OCI-LY1 (cell line): ENCODE data around the gene DTNBP1.

Experiments used
- H2AFZ ChIP-seq: fragments of 200-600 bp; sonication (generic), shearing (Covaris generic); 2 replicates; pipeline ENCODE4 v1.6.0; 2014; ENCODE audit warnings: antibody characterized with exemption, mild to moderate bottlenecking, low read length
- H3F3A ChIP-seq: fragments of 200-600 bp; sonication (generic), shearing (Covaris generic); 2 replicates; pipeline ENCODE4 v1.6.0; 2014; ENCODE audit warnings: mild to moderate bottlenecking, antibody characterized with exemption, low read length, moderate library complexity; ENCODE audit not compliant: insufficient read depth
- H3K27ac ChIP-seq: fragments of 200-600 bp; sonication (generic); 2 replicates; pipeline ENCODE4 v1.5.1; 2014; ENCODE audit warnings: low read length, mixed run types, mild to moderate bottlenecking, low read depth; ENCODE audit not compliant: poor library complexity, severe bottlenecking
- H3K27me3 ChIP-seq: fragments of 200-600 bp; sonication (generic); 2 replicates; pipeline ENCODE4 v1.6.0; 2014; ENCODE audit warnings: antibody characterized with exemption, mild to moderate bottlenecking, low read length, moderate library complexity; ENCODE audit not compliant: insufficient read depth
- H3K36me3 ChIP-seq: fragments of 200-600 bp; sonication (generic); 2 replicates; pipeline ENCODE4 v1.6.1; 2014; ENCODE audit warnings: mild to moderate bottlenecking, antibody characterized with exemption, low read length, moderate library complexity, mixed read lengths; ENCODE audit not compliant: insufficient read depth
- H3K4me1 ChIP-seq: fragments of 200-600 bp; sonication (generic); 2 replicates; pipeline ENCODE4 v1.5.1; 2014; ENCODE audit warnings: mild to moderate bottlenecking, low read length, moderate library complexity; ENCODE audit not compliant: insufficient read depth, severe bottlenecking
- H3K4me2 ChIP-seq: fragments of 200-600 bp; sonication (generic), shearing (Covaris generic); 2 replicates; pipeline ENCODE4 v1.6.1; 2014; ENCODE audit warnings: low read length
- H3K4me3 ChIP-seq: fragments of 200-600 bp; sonication (generic); 2 replicates; pipeline ENCODE4 v1.5.1; 2014; ENCODE audit warnings: low read length, low read depth, mild to moderate bottlenecking, mixed read lengths; ENCODE audit not compliant: poor library complexity, severe bottlenecking
- H3K79me2 ChIP-seq: fragments of 200-600 bp; shearing (Covaris generic); 2 replicates; pipeline ENCODE4 v1.6.1; 2016; ENCODE audit warnings: mixed run types, low read length, mixed read lengths; ENCODE audit not compliant: insufficient read depth
- H3K9ac ChIP-seq: fragments of 200-600 bp; sonication (generic), shearing (Covaris generic); 2 replicates; pipeline ENCODE4 v1.6.1; 2014; ENCODE audit warnings: mild to moderate bottlenecking, low read length, mixed read lengths
- H3K9me2 ChIP-seq: fragments of 200-600 bp; sonication (generic), shearing (Covaris generic); 2 replicates; pipeline ENCODE4 v1.6.1; 2014; ENCODE audit warnings: low read depth, mild to moderate bottlenecking, low read length, mixed read lengths
- H3K9me3 ChIP-seq: fragments of 200-600 bp; shearing (Covaris generic); 2 replicates; pipeline ENCODE4 v1.6.1; 2014; ENCODE audit warnings: low read length, mixed read lengths
- H4K20me1 ChIP-seq: fragments of 200-600 bp; sonication (generic), shearing (Covaris generic); 2 replicates; pipeline ENCODE4 v1.6.0; 2016; ENCODE audit warnings: mild to moderate bottlenecking, low read length; ENCODE audit not compliant: insufficient read depth
- CTCF ChIP-seq: fragments of 200-600 bp; sonication (generic), shearing (Covaris generic); IDR thresholded peaks from 2 replicates; pipeline ENCODE4 v1.5.1; 2017; ENCODE audit warnings: mild to moderate bottlenecking, antibody characterized with exemption, low read length, moderate library complexity, mixed read lengths
- EZH2 ChIP-seq: fragments of 200-600 bp; sonication (generic), shearing (Covaris generic); IDR thresholded peaks from 2 replicates; pipeline ENCODE4 v1.8.0; 2017; ENCODE audit warnings: borderline replicate concordance, mixed run types, mild to moderate bottlenecking, antibody characterized with exemption, low read length, moderate library complexity, mixed read lengths

The DTNBP1 gene

GRCh38 chr6:15484140-15484539, 178.7 kb downstream of the DTNBP1 start:
- H4K20me1 ChIP-seq: no peaks in the 10 kb centered on the region
- no peak overlapping the region for H3K9ac ChIP-seq
- no peaks in the 10 kb centered on the region for H3K9me3 ChIP-seq
- no peak overlapping the region for H3K4me2 ChIP-seq
- H3K27me3 ChIP-seq: no peaks in the 10 kb centered on the region
- H3K27ac ChIP-seq: no peak overlapping the region
- H3K4me1 ChIP-seq: no peaks in the 10 kb centered on the region
- TF ChIP-seq CTCF (no peak), EZH2 (no peak)
- H3K4me3 ChIP-seq: no peak overlapping the region
- H3K9me2 ChIP-seq: no peaks in the 10 kb centered on the region
- H3F3A ChIP-seq: no peaks in the 10 kb centered on the region
- H3K36me3 ChIP-seq: no peaks in the 10 kb centered on the region
- H2AFZ ChIP-seq: no peak overlapping the region
- no peaks in the 10 kb centered on the region for H3K79me2 ChIP-seq

- TF ChIP-seq EZH2: no peak
- no peaks in the 10 kb centered on the region for H3K9me3 ChIP-seq
- no peaks in the 10 kb centered on the region for H3K27me3 ChIP-seq
- H3K9ac ChIP-seq: no peak overlapping the region
- H3K36me3 ChIP-seq: no peaks in the 10 kb centered on the region
- no peaks in the 10 kb centered on the region for H3F3A ChIP-seq
- no peaks in the 10 kb centered on the region for H4K20me1 ChIP-seq
- H2AFZ ChIP-seq: no peak overlapping the region
- no peak overlapping the region for H3K4me3 ChIP-seq
- no peaks in the 10 kb centered on the region for H3K4me1 ChIP-seq
- H3K27ac ChIP-seq: no peak overlapping the region
- no peaks in the 10 kb centered on the region for H3K79me2 ChIP-seq
- H3K9me2 ChIP-seq: no peaks in the 10 kb centered on the region
- no peak overlapping the region for H3K4me2 ChIP-seq
Observed at GRCh38 chr6:15483060-15483459, 179.8 kb downstream of the DTNBP1 start.

- Histone ChIP-seq H3K4me2 (no peak overlapping the region), H2AFZ (no peak overlapping the region), H3K4me3 (no peak overlapping the region), H3K36me3 (no peaks in the 10 kb centered on the region), H3K79me2 (no peaks in the 10 kb centered on the region), H3K9me2 (no peaks in the 10 kb centered on the region), H3K4me1 (no peaks in the 10 kb centered on the region), H3K9me3 (no peaks in the 10 kb centered on the region), H3K27ac (no peak overlapping the region), H3K27me3 (no peaks in the 10 kb centered on the region), H4K20me1 (no peaks in the 10 kb centered on the region), H3F3A (no peaks in the 10 kb centered on the region), H3K9ac (no peak overlapping the region)
- TF ChIP-seq CTCF (no peak), EZH2 (no peak)
Observed at GRCh38 chr6:15481390-15482291, 181.2 kb downstream of the DTNBP1 start.

- Histone ChIP-seq H3K9me2 (no peaks in the 10 kb centered on the region), H4K20me1 (no peaks in the 10 kb centered on the region), H3K4me3 (no peak overlapping the region), H3K27me3 (no peaks in the 10 kb centered on the region), H3K36me3 (no peaks in the 10 kb centered on the region), H3F3A (no peaks in the 10 kb centered on the region), H3K4me1 (no peaks in the 10 kb centered on the region), H3K9ac (no peak overlapping the region), H3K4me2 (no peak overlapping the region), H3K79me2 (no peaks in the 10 kb centered on the region), H2AFZ (no peak overlapping the region), H3K9me3 (no peaks in the 10 kb centered on the region), H3K27ac (no peak overlapping the region)
- TF ChIP-seq CTCF: no peak
- TF ChIP-seq EZH2: no peak
Observed at GRCh38 chr6:15480525-15480924, 182.3 kb downstream of the DTNBP1 start.
